CD8-positive, alpha-beta memory T cell (primary cell): ENCODE measurements around the gene PAIP2. TPM values are rescaled to one million over a fixed set of nuclear protein-coding genes. Genes with fewer than 3 reads are reported as not detected.
"Not testable (repeated sequence)": the region's sequence is repeated elsewhere in the genome, so short reads cannot be mapped to it uniquely, and the experiment has no call there.

ENCODE experiments used
- CTCF ChIA-PET: fragments of 350-600 bp; sonication (Branson Sonifier 250); formaldehyde crosslinking; loops from one replicate; lab custom pipeline; 2021; ENCODE audit warnings: antibody characterized with exemption; lab: Charles Lee
- POLR2A ChIA-PET: fragments of 350-600 bp; sonication (Branson Sonifier 250); formaldehyde crosslinking; loops from one replicate; lab custom pipeline; 2021; ENCODE audit warnings: antibody characterized with exemption; lab: Charles Lee
- DNase-seq, 5 donors: peaks; one replicate each; pipeline versions ENCODE4 v3.0.0 to v3.0.0-alpha.2; 2020 to 2022; ENCODE audit warnings: mixed read lengths in 1 of 5
- H3K27ac ChIP-seq: one replicate; pipeline ENCODE4 v1.7.0; 2013; ENCODE audit warnings: low read depth, mild to moderate bottlenecking, low read length, moderate library complexity
- H3K27me3 ChIP-seq: 2 replicates; pipeline ENCODE4 v1.7.0; 2013; ENCODE audit warnings: low read length, mild to moderate bottlenecking; ENCODE audit not compliant: insufficient read depth, poor library complexity, severe bottlenecking
- H3K36me3 ChIP-seq: 2 replicates; pipeline ENCODE4 v1.7.0; 2013; ENCODE audit warnings: mild to moderate bottlenecking, low read length, moderate library complexity; ENCODE audit not compliant: insufficient read depth
- H3K4me1 ChIP-seq: 2 replicates; pipeline ENCODE4 v1.7.0; 2013; ENCODE audit warnings: mild to moderate bottlenecking, low read length, moderate library complexity; ENCODE audit not compliant: insufficient read depth
- H3K4me3 ChIP-seq: 2 replicates; pipeline ENCODE4 v1.7.0; 2013; ENCODE audit warnings: mild to moderate bottlenecking, low read length
- H3K9me3 ChIP-seq: 2 replicates; pipeline ENCODE4 v1.7.0; 2013; ENCODE audit warnings: mild to moderate bottlenecking, low read length
- H3K27ac Mint-ChIP-seq, 8 donors: one replicate each; pipeline ENCODE4 v1.8.0; 2020 to 2021; ENCODE audit warnings: mixed read lengths in 8 of 8, mild to moderate bottlenecking in 6 of 8, inconsistent platforms in 3 of 8, moderate library complexity in 3 of 8
- H3K27me3 Mint-ChIP-seq, 2 donors: one replicate each; pipeline ENCODE4 v1.8.0; 2020 to 2021; ENCODE audit warnings: mixed read lengths in 2 of 2, mild to moderate bottlenecking in 1 of 2, moderate library complexity in 1 of 2
- H3K36me3 Mint-ChIP-seq, 3 donors: one replicate each; pipeline ENCODE4 v1.8.0; 2020 to 2021; ENCODE audit warnings: mixed read lengths in 3 of 3, inconsistent platforms in 1 of 3, mild to moderate bottlenecking in 1 of 3
- H3K4me1 Mint-ChIP-seq, 3 donors: one replicate each; pipeline ENCODE4 v1.8.0; 2020 to 2021; ENCODE audit warnings: mixed read lengths in 3 of 3, inconsistent platforms in 1 of 3, mild to moderate bottlenecking in 1 of 3
- H3K4me3 Mint-ChIP-seq, 7 donors: one replicate each; pipeline ENCODE4 v1.8.0; 2020 to 2021; ENCODE audit warnings: mixed read lengths in 7 of 7, mild to moderate bottlenecking in 6 of 7, moderate library complexity in 4 of 7, inconsistent platforms in 2 of 7
- H3K9me3 Mint-ChIP-seq, 5 donors: one replicate each; pipeline ENCODE4 v1.8.0; 2020 to 2022; ENCODE audit warnings: mixed read lengths in 5 of 5, mild to moderate bottlenecking in 3 of 5, moderate library complexity in 2 of 5, inconsistent platforms in 1 of 5
- polyA plus RNA-seq: library from polyadenylated mRNA; unstranded; fragments of 300-500 nt; fragmentation: Illumina TruSeq; gene quantifications from one replicate; pipeline ENCODE4 v1.2.3, GENCODE V29; 2021
- total RNA-seq, 2 experiments: library from RNA; stranded (reverse); gene quantifications; one replicate each; pipeline ENCODE4 v1.2.3, GENCODE V29; 2021

PAIP2 gene
- total and polyA plus RNA-seq, 3 experiments from 2014 or later: 67.9 to 342 (median 77.0) TPM

GRCh38 chr5:139306197-139306596 lies 35.5 kb upstream of the PAIP2 start:
- Histone ChIP-seq H3K4me3 (no peak overlapping the region), H3K4me1 (peaks cover 98% of the 10 kb centered on the region), H3K27me3 (no peaks in the 10 kb centered on the region), H3K9me3 (no peaks in the 10 kb centered on the region), H3K27ac (no peak overlapping the region), H3K36me3 (no peaks in the 10 kb centered on the region)
- POLR2A ChIA-PET: interaction anchor here (1.9 kb wide), 1 partner anchor 9 kb away, joined by 4 read pairs; no protein-coding TSS in a partner anchor
- Mint-ChIP-seq H3K9me3 (no peaks in the 10 kb centered on the region), H3K27ac (peak overlapping the region in 5 of 8 donors; percentile 1 to 51 (median 14)), H3K27me3 (no peaks in the 10 kb centered on the region), H3K4me3 (peak overlapping the region; percentile 17 to 75 (median 27)), H3K36me3 (peaks cover 0 to 35% (median 11%) of the 10 kb centered on the region in 3 donors), H3K4me1 (peaks cover 90 to 98% (median 97%) of the 10 kb centered on the region in 3 donors)
- no peak for DNase-seq
- CTCF ChIA-PET: interaction anchor here (2.3 kb wide), 1 partner anchor 36 kb away, joined by 9 read pairs; the partner anchor contains the start of gene PAIP2

GRCh38 chr5:139306628-139307379 lies 34.9 kb upstream of the PAIP2 start:
- H3K4me1 Mint-ChIP-seq: peaks cover 89 to 96% (median 96%) of the 10 kb centered on the region in 3 donors
- no peaks in the 10 kb centered on the region for H3K27me3 Mint-ChIP-seq
- ChIA-PET CTCF (no interaction called here), POLR2A (interaction anchor here (0.7 to 1.9 kb wide), 3 partner anchors 10 to 33 kb away, joined by 3 to 6 read pairs (median 4); partner anchors contain the start of gene MATR3)
- DNase-seq: no peak
- Histone ChIP-seq H3K4me3 (no peak overlapping the region), H3K36me3 (no peaks in the 10 kb centered on the region), H3K27ac (no peak overlapping the region), H3K27me3 (no peaks in the 10 kb centered on the region), H3K4me1 (peaks cover 95% of the 10 kb centered on the region), H3K9me3 (no peaks in the 10 kb centered on the region)
- H3K36me3 Mint-ChIP-seq: peaks cover 0 to 33% (median 11%) of the 10 kb centered on the region in 3 donors
- H3K4me3 Mint-ChIP-seq: peak overlapping the region in 6 of 7 donors; percentile 18 to 60 (median 51)
- H3K9me3 Mint-ChIP-seq: no peaks in the 10 kb centered on the region
- H3K27ac Mint-ChIP-seq: peak overlapping the region in 4 of 8 donors; percentile 1 to 79 (median 42)

- Mint-ChIP-seq H3K27ac (peak overlapping the region; percentile 18 to 76 (median 46)), H3K36me3 (peaks cover 0 to 32% (median 7%) of the 10 kb centered on the region in 3 donors), H3K4me3 (peak overlapping the region; percentile 15 to 66 (median 57)), H3K4me1 (peaks cover 85 to 93% (median 92%) of the 10 kb centered on the region in 3 donors), H3K27me3 (no peaks in the 10 kb centered on the region), H3K9me3 (no peaks in the 10 kb centered on the region)
- H3K36me3 ChIP-seq: no peaks in the 10 kb centered on the region
- no peak overlapping the region for H3K27ac ChIP-seq
- no peaks in the 10 kb centered on the region for H3K27me3 ChIP-seq
- POLR2A ChIA-PET: interaction anchor here (1.6 kb wide), 1 partner anchor 15 kb away, joined by 7 read pairs; the partner anchor contains the start of gene MATR3
- H3K4me1 ChIP-seq: peaks cover 91% of the 10 kb centered on the region
- no peak for DNase-seq
- CTCF ChIA-PET: no interaction called here
- H3K4me3 ChIP-seq: no peak overlapping the region
- no peaks in the 10 kb centered on the region for H3K9me3 ChIP-seq
Observed at GRCh38 chr5:139308797-139309196, 32.9 kb upstream of the PAIP2 start.

GRCh38 chr5:139310715-139311186 lies 30.9 kb upstream of the PAIP2 start:
- H3K27ac ChIP-seq, H3K9me3 Mint-ChIP-seq, H3K9me3 ChIP-seq, H3K4me3 ChIP-seq, H3K27me3 ChIP-seq, DNase-seq, H3K27me3 Mint-ChIP-seq, H3K36me3 ChIP-seq: not testable (repeated sequence)
- H3K4me1 ChIP-seq: peaks cover 87% of the 10 kb centered on the region
- ChIA-PET CTCF (interaction anchor here (1.4 to 1.9 kb wide), 3 partner anchors 10 to 60 kb away, joined by 3 to 7 read pairs (median 6); partner anchors contain the start of gene PAIP2), POLR2A (interaction anchor here (0.7 to 1.0 kb wide), 2 partner anchors 12 to 17 kb away, joined by 5 to 7 read pairs; partner anchors contain the start of gene MATR3)
- H3K4me1 Mint-ChIP-seq: peaks cover 82 to 91% (median 89%) of the 10 kb centered on the region in 3 donors
- H3K27ac Mint-ChIP-seq: peak overlapping the region; percentile 28 to 90 (median 79)
- peaks cover 6 to 47% (median 6%) of the 10 kb centered on the region in 3 donors for H3K36me3 Mint-ChIP-seq
- H3K4me3 Mint-ChIP-seq: peak overlapping the region; percentile 17 to 84 (median 60)

GRCh38 chr5:139312075-139312474 lies 29.6 kb upstream of the PAIP2 start:
- Histone ChIP-seq H3K27ac (no peak overlapping the region), H3K4me3 (no peak overlapping the region), H3K27me3 (no peaks in the 10 kb centered on the region), H3K9me3 (no peaks in the 10 kb centered on the region), H3K36me3 (peaks cover 22% of the 10 kb centered on the region), H3K4me1 (peaks cover 74% of the 10 kb centered on the region)
- Mint-ChIP-seq H3K27ac (peak overlapping the region in 1 of 8 donors; percentile 26), H3K27me3 (no peaks in the 10 kb centered on the region), H3K9me3 (no peaks in the 10 kb centered on the region), H3K4me3 (peak overlapping the region in 4 of 7 donors; percentile 20 to 45 (median 38)), H3K36me3 (peaks cover 6 to 59% (median 8%) of the 10 kb centered on the region in 3 donors), H3K4me1 (peaks cover 73 to 84% (median 83%) of the 10 kb centered on the region in 3 donors)
- CTCF ChIA-PET: interaction anchor here (1.2 to 1.7 kb wide), 4 partner anchors 15 to 32 kb away, joined by 3 to 6 read pairs (median 4); partner anchors contain the start of gene PAIP2
- DNase-seq: no peak
- POLR2A ChIA-PET: interaction anchor here (1.5 kb wide), 1 partner anchor 30 kb away, joined by 8 read pairs; the partner anchor contains the start of gene PAIP2

- Histone ChIP-seq H3K9me3 (no peaks in the 10 kb centered on the region), H3K4me1 (peaks cover 52% of the 10 kb centered on the region), H3K4me3 (no peak overlapping the region), H3K27ac (no peak overlapping the region), H3K36me3 (peaks cover 44% of the 10 kb centered on the region), H3K27me3 (no peaks in the 10 kb centered on the region)
- H3K9me3 Mint-ChIP-seq: no peaks in the 10 kb centered on the region
- peak overlapping the region in 2 of 7 donors; percentile 32 to 51 for H3K4me3 Mint-ChIP-seq
- CTCF ChIA-PET: no interaction called here
- POLR2A ChIA-PET: no interaction called here
- peak overlapping the region in 3 of 8 donors; percentile 18 to 40 (median 36) for H3K27ac Mint-ChIP-seq
- no peaks in the 10 kb centered on the region for H3K27me3 Mint-ChIP-seq
- peaks cover 4 to 62% (median 6%) of the 10 kb centered on the region in 3 donors for H3K36me3 Mint-ChIP-seq
- H3K4me1 Mint-ChIP-seq: peaks cover 51 to 64% (median 63%) of the 10 kb centered on the region in 3 donors
- DNase-seq: no peak
Observed at GRCh38 chr5:139314276-139314675, 27.4 kb upstream of the PAIP2 start.

- Mint-ChIP-seq H3K9me3 (no peaks in the 10 kb centered on the region), H3K4me1 (peaks cover 43 to 56% (median 55%) of the 10 kb centered on the region in 3 donors), H3K4me3 (peak overlapping the region in 2 of 7 donors; percentile 10 to 33), H3K36me3 (peaks cover 4 to 64% (median 6%) of the 10 kb centered on the region in 3 donors), H3K27ac (peak overlapping the region in 1 of 8 donors; percentile 13), H3K27me3 (no peaks in the 10 kb centered on the region)
- H3K9me3 ChIP-seq: no peaks in the 10 kb centered on the region
- ChIA-PET CTCF (no interaction called here), POLR2A (interaction anchor here (0.6 kb wide), 1 partner anchor 15 kb away, joined by 3 read pairs; no protein-coding TSS in a partner anchor)
- peaks cover 48% of the 10 kb centered on the region for H3K36me3 ChIP-seq
- H3K27me3 ChIP-seq: no peaks in the 10 kb centered on the region
- H3K27ac ChIP-seq: no peak overlapping the region
- no peak for DNase-seq
- H3K4me3 ChIP-seq: no peak overlapping the region
- H3K4me1 ChIP-seq: peaks cover 43% of the 10 kb centered on the region
Observed at GRCh38 chr5:139315056-139315615, 26.5 kb upstream of the PAIP2 start.
